SH-SY5Y (cell line): Measurements from ENCODE around the gene DHX40.

ENCODE experiments used
- GATA2 ChIP-seq: IDR thresholded peaks from 2 replicates; pipeline ENCODE4 v1.6.1; 2011; ENCODE audit warnings: mild to moderate bottlenecking, low read depth, low read length
- GATA3 ChIP-seq: IDR thresholded peaks from 2 replicates; pipeline ENCODE4 v1.6.1; 2011; ENCODE audit warnings: low read depth, mild to moderate bottlenecking, low read length, moderate library complexity

GRCh38 chr17:59626756-59627155 lies 61.3 kb downstream of the DHX40 start:
- TF ChIP-seq GATA2 (no peak), GATA3 (no peak)
